HG02759 (cell line): ENCODE data around the gene TXK.
"Not testable (repeated sequence)": the region's sequence is repeated elsewhere in the genome, so short reads cannot be mapped to it uniquely, and the experiment has no call there.

ENCODE experiments used
- ATAC-seq: cut with Tn5 transposase; IDR thresholded peaks from one replicate; pipeline ENCODE4 v1.9.1; 2021; ENCODE audit warnings: mild to moderate bottlenecking, moderate library complexity; ENCODE audit not compliant: unreplicated experiment

Gene TXK

GRCh38 chr4:48134081-48134480 is at the start of gene TXK:
Gene TXK (minus strand): TSS chr4:48134250. CDS start chr4:48134170, 80 bp downstream.
- no peak for ATAC-seq

DNA sequence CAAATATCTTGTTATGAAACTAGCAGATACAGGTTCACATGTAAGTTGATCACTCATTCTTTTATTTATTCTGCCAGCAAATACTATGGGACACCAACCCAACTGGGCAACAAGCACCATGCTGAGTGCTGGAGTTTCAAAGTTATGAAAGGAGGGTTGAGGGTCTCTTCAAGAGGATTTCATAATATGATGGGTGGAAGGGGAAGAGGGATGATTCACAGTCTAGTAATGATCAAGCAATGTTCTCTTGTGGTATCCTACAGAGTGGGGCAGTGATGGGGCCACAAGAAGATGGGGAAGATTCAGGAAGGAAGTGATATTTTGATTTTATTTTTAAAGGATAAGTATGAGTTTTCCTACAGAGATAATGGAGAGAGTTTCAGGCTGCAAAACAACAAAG is 46.2 kb upstream of the TXK start:
- ATAC-seq = no peak

- no peak for ATAC-seq
Observed at GRCh38 chr4:48178931-48179330, 44.9 kb upstream of the TXK start.

DNA sequence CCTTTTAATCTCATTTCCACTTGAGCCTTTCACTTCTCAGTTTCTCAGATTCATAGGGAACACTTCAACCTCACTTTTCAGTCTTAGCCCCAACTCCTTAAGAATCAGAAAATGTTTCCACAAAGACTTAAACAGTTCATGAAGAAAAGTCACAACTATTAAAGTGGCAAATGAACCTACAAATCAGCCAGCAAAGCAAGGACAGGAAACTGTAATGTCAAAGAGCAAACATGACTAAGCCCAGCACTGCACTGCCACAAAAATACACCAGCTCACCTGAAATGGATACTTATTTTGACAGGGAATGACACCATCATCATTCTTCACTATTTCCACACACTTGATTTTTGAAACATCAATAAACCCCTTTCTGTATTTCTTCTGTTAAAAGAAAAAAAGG is 41.8 kb upstream of the TXK start:
- no peak for ATAC-seq

- ATAC-seq = no peak
Observed at GRCh38 chr4:48175328-48175727, 41.3 kb upstream of the TXK start.

DNA sequence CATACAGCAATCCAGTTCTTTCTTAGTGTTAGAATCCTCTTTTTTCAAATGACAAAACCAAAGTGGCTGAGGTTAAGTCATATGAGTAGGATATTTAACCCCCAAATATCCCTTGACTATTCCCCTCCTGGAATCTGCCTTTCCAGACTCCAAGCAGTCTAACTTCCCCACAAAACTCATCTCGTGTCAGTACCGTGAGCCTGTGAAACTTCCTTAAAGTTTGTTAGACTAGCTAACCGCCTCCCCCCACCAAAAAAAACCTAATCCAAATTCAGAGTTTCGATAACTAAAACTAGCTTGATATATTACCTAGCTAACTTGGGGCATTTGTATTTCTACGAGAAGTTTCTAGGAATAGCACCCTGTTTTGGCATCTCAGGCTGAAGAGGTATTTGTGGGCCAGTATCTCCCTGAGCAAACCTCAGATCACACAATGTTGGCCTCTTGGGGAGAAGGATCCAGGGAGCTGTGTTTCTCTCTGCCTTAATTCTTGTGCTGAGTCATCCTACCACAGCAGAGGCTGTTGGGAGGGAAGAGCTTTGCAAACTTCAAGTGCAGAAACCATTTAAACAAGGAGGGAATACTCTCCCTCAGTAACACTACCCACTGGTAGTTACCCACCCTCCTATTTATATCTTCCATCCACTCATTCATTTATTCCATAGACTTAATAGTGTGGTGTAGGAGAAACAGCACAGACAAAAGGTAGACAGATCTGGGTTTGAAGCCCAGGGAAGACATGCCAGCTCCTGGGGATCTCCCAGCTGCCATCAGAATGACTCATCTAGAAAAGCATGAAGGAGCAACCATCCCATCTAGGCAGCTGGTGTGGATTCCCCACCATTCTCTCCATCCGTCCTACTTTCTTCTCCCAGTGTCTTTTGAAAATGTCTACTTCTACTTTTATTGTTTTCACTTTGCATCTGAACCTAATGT is 39.3 kb upstream of the TXK start:
- peak; percentile 76 for ATAC-seq

DNA sequence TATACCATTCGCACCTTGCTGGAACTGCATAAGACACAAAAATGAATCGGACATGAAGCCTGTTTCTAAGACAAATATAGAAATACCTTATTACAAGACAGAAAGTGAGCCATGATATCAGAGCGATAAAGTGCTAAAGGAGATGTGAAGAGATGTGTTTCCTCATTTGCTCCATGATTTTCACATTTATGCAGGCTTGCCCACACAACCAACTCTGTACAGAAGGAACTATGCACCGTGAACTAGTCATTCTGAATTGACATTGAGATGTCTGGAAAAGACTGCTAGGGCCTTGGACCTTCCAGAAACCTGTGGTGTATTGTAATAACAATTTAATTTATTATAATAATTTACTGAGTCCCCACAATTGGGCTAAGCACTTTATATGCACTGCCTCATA is 38.6 kb upstream of the TXK start:
- no peak for ATAC-seq

- no peak for ATAC-seq
Observed at GRCh38 chr4:48169636-48170035, 35.6 kb upstream of the TXK start.

DNA sequence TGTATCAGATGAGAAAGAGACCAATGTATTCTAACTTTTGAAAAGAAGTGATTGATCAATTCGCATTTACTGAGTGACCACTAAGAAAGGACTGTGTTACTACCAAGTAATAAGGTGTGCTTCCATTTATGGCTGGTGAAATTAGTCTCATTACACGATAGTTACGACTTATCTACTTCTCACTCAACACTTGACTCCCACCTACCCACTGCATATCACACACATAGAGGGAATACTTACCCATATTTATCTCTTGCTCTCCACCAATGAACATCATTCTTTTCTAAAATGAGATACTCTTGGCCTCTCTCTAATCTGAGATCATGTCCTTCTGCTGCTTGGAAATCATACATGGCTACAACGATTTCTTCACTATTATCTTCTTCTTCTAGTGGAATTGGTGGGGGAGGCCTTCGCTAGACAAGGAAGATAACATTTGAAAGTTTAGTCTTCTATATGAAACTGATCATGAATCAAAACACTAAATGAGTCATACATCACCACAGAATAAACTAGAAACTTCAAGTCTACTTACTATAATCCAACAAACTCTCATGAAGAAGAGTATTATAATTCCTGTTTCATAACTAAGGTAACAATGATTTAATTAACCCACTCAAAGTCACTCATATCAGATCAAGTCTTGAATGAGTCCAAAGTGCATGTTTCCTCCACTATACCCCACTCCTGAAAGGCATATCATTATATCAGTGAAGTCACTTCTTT is 33.7 kb upstream of the TXK start:
- no peak for ATAC-seq

GRCh38 chr4:48164561-48164960 is 30.5 kb upstream of the TXK start:
- not testable (repeated sequence) for ATAC-seq

- no peak for ATAC-seq
Observed at GRCh38 chr4:48163746-48164145, 29.7 kb upstream of the TXK start.

DNA sequence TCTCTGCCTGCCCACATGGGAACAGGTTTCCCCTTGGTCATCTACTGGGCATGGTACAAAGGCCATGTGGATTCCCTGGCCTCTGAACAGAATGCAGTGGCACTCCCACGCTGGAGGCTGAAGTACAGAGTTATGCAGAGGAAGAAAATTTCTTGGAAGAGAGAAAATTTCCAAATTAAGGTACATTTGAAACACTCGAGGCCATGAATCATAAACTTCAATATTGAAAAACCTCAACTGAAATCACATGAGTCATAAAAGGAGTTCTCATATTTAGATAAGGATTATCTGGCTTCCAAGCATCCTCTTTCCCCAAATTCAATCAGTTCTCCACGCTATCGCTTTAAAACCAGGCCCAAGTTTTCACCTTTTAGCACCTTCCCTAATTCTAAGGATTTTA is 28.1 kb upstream of the TXK start:
- no peak for ATAC-seq

DNA sequence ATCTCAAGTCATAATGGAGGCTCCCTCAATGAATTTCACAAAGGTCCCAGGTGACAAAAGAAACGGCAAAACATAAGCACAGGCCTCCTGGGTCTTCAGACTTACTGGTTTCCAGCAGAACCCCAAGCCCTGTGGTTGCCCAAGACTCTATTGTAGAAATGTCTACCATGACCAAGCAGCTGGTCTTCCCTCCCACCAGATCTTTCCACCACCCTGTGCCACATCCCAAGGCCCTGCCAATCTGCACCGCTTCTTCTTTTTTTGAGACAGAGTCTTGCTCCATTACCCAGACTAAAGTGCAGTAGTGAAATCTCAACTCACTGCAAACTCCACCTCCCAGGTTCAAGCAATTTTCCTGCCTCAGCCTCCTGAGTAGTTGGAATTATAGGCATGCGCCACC is 23.2 kb upstream of the TXK start:
- ATAC-seq = no peak

GRCh38 chr4:48156423-48156822 is 22.4 kb upstream of the TXK start:
- ATAC-seq = no peak

- ATAC-seq = peak; percentile 81
Observed at GRCh38 chr4:48153791-48154550, 19.9 kb upstream of the TXK start.

- no peak for ATAC-seq
Observed at GRCh38 chr4:48152259-48152658, 18.2 kb upstream of the TXK start.

- ATAC-seq = no peak
Observed at GRCh38 chr4:48149827-48150370, 15.8 kb upstream of the TXK start.

- no peak for ATAC-seq
Observed at GRCh38 chr4:48147621-48148020, 13.6 kb upstream of the TXK start.

DNA sequence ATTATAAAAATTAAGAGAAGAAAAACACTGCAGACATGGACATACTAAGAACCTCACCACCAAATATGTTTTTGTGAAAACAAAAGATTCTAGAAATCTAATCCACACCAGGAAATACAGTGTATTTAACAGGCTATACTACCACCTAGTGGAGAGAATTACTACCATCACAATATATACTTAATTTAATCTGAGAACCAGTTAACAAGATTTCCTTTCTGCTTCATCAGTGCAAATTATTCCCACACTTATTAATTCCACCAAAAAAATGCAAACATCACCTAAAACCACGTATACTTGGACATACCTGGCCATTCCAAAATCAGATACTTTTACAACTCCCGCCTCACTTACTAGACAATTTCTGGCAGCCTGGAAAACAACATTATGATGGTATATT is 7.0 kb upstream of the TXK start:
- ATAC-seq = no peak

GRCh38 chr4:48139691-48140090 is 5.6 kb upstream of the TXK start:
- ATAC-seq = no peak

GRCh38 chr4:48138936-48139335 is 4.9 kb upstream of the TXK start:
- peak; percentile 85 for ATAC-seq
